IMR-90 (cell line): ENCODE measurements around the gene TMEM63C. TPM values are rescaled to one million over a fixed set of nuclear protein-coding genes. Genes with fewer than 3 reads are reported as not detected.

ENCODE experiments used
- ATAC-seq: fragments of 200-7000 bp; cut with Tn5 transposase; 2 replicates; pipeline ENCODE4 v1.9.1; 2020; ENCODE audit warnings: low read depth, mild to moderate bottlenecking, moderate library complexity
- BruUV-seq: library from RNA; stranded (reverse); fragments of 400-500 nt; replicated peaks from 2 replicates; lab custom pipeline; 2021; lab: Mats Ljungman, UMichigan
- CTCF ChIA-PET: fragments of 300-600 bp; formaldehyde crosslinking; extraction: SDS; loops from one replicate; lab custom pipeline; 2021; ENCODE audit warnings: antibody characterized with exemption; lab: Yijun Ruan, JAX
- POLR2A ChIA-PET: fragments of 300-600 bp; sonication (Branson Sonifier 250); formaldehyde crosslinking; loops from one replicate; lab custom pipeline; 2022; ENCODE audit warnings: antibody characterized with exemption; ENCODE audit not compliant: unreplicated experiment; lab: Charles Lee
- DNase-seq: peaks from one replicate; pipeline ENCODE4 v3.0.0; 2013
- H2AFZ ChIP-seq: replicated peaks from 2 replicates; pipeline ENCODE3; 2013; ENCODE audit warnings: low read length, mild to moderate bottlenecking; ENCODE audit not compliant: poor library complexity
- H2AK5ac ChIP-seq: 2 replicates; pipeline ENCODE4 v1.6.1; 2013; ENCODE audit warnings: low read depth, low read length, inconsistent platforms
- H2AK9ac ChIP-seq: replicated peaks from 2 replicates; pipeline ENCODE3; 2013; ENCODE audit warnings: mild to moderate bottlenecking, low read depth, low read length, moderate library complexity; ENCODE audit not compliant: poor library complexity
- H2BK120ac ChIP-seq: 2 replicates; pipeline ENCODE4 v1.6.1; 2013; ENCODE audit warnings: low read depth, low read length, inconsistent platforms
- H2BK15ac ChIP-seq: 3 replicates; pipeline ENCODE4 v1.6.1; 2013; ENCODE audit warnings: low read depth, low read length, inconsistent platforms
- H2BK20ac ChIP-seq: 2 replicates; pipeline ENCODE4 v1.6.1; 2013; ENCODE audit warnings: low read depth, mild to moderate bottlenecking, inconsistent platforms, low read length, moderate library complexity
- H2BK5ac ChIP-seq: 2 replicates; pipeline ENCODE4 v1.6.1; 2013; ENCODE audit warnings: mild to moderate bottlenecking, low read depth, low read length, inconsistent platforms; ENCODE audit not compliant: poor library complexity, severe bottlenecking
- H3K14ac ChIP-seq: replicated peaks from 2 replicates; pipeline ENCODE4 v1.6.1; 2013; ENCODE audit warnings: low read depth, low read length, inconsistent platforms
- H3K18ac ChIP-seq: 2 replicates; pipeline ENCODE4 v1.6.1; 2013; ENCODE audit warnings: low read depth, low read length, control low read depth
- H3K23ac ChIP-seq: 2 replicates; pipeline ENCODE4 v1.6.1; 2013; ENCODE audit warnings: low read depth, low read length, inconsistent platforms
- H3K27ac ChIP-seq: 2 replicates; pipeline ENCODE4 v1.5.1; 2013; ENCODE audit warnings: mild to moderate bottlenecking, control low read depth, low read length; ENCODE audit not compliant: insufficient read depth
- H3K27me3 ChIP-seq: 2 replicates; pipeline ENCODE4 v1.6.1; 2013; ENCODE audit warnings: low read length; ENCODE audit not compliant: control insufficient read depth, insufficient read depth
- H3K36me3 ChIP-seq: 2 replicates; pipeline ENCODE4 v1.6.1; 2013; ENCODE audit warnings: low read length, mixed read lengths; ENCODE audit not compliant: control insufficient read depth, insufficient read depth
- H3K4ac ChIP-seq: 2 replicates; pipeline ENCODE4 v1.6.1; 2013; ENCODE audit warnings: low read depth, low read length, inconsistent platforms
- H3K4me1 ChIP-seq: 2 replicates; pipeline ENCODE4 v1.6.1; 2013; ENCODE audit warnings: low read length, mixed read lengths; ENCODE audit not compliant: control insufficient read depth, insufficient read depth
- H3K4me2 ChIP-seq: 2 replicates; pipeline ENCODE4 v1.6.1; 2013; ENCODE audit warnings: low read depth, mild to moderate bottlenecking, control low read depth, low read length, moderate library complexity
- H3K4me3 ChIP-seq: 2 replicates; pipeline ENCODE4 v1.5.1; 2013; ENCODE audit warnings: low read depth, mild to moderate bottlenecking, control low read depth, low read length, moderate library complexity; ENCODE audit not compliant: insufficient read depth
- H3K56ac ChIP-seq: 2 replicates; pipeline ENCODE4 v1.6.1; 2013; ENCODE audit warnings: low read length, inconsistent platforms; ENCODE audit not compliant: insufficient read depth; ENCODE audit errors: extremely low read depth
- H3K79me1 ChIP-seq, 2 experiments: 2 replicates each; pipeline ENCODE4 v1.6.1; 2013; ENCODE audit warnings: low read length in 2 of 2, inconsistent platforms in 1 of 2, low read depth in 1 of 2
- H3K9ac ChIP-seq: 2 replicates; pipeline ENCODE4 v1.6.1; 2013; ENCODE audit warnings: low read depth, low read length, control low read depth
- H3K9me1 ChIP-seq: 2 replicates; pipeline ENCODE4 v1.6.1; 2013; ENCODE audit warnings: low read length, inconsistent platforms; ENCODE audit not compliant: insufficient read depth
- H3K9me3 ChIP-seq: 2 replicates; pipeline ENCODE4 v1.6.1; 2013; ENCODE audit warnings: low read length; ENCODE audit not compliant: control insufficient read depth, insufficient read depth
- H4K20me1 ChIP-seq: 2 replicates; pipeline ENCODE4 v1.6.1; 2013; ENCODE audit warnings: low read length, inconsistent platforms; ENCODE audit not compliant: insufficient read depth
- H4K5ac ChIP-seq: 2 replicates; pipeline ENCODE4 v1.6.1; 2013; ENCODE audit warnings: mild to moderate bottlenecking, low read depth, low read length, control low read depth
- H4K8ac ChIP-seq, 2 experiments: 2 replicates each; pipeline ENCODE4 v1.6.1; 2013; ENCODE audit warnings: low read depth in 2 of 2, low read length in 2 of 2, control low read depth in 1 of 2, inconsistent platforms in 1 of 2
- H4K91ac ChIP-seq: 2 replicates; pipeline ENCODE4 v1.6.1; 2013; ENCODE audit warnings: low read depth, low read length, inconsistent platforms; ENCODE audit not compliant: insufficient read depth
- BHLHE40 ChIP-seq: fragments of 150-350 bp; IDR thresholded peaks from 2 replicates; pipeline ENCODE4 v1.6.1; 2016; ENCODE audit warnings: mild to moderate bottlenecking, low read depth, low read length
- CEBPB ChIP-seq: IDR thresholded peaks from 2 replicates; pipeline ENCODE4 v1.6.1; 2012; ENCODE audit warnings: low read depth, low read length, improper control_type of control experiment
- CHD1 ChIP-seq: IDR thresholded peaks from 2 replicates; pipeline ENCODE4 v1.6.1; 2012; ENCODE audit warnings: low read depth, low read length, improper control_type of control experiment
- CTCF ChIP-seq: conservative IDR thresholded peaks from 2 replicates; pipeline ENCODE4 v1.5.1; 2012; ENCODE audit warnings: mild to moderate bottlenecking, low read depth, low read length, improper control_type of control experiment
- FOS ChIP-seq: fragments of 150-350 bp; IDR thresholded peaks from 2 replicates; pipeline ENCODE4 v1.6.1; 2016; ENCODE audit warnings: low read depth, low read length
- MAFK ChIP-seq: IDR thresholded peaks from 2 replicates; pipeline ENCODE4 v1.6.1; 2012; ENCODE audit warnings: low read depth, low read length, improper control_type of control experiment
- MAZ ChIP-seq: IDR thresholded peaks from 2 replicates; pipeline ENCODE4 v1.6.1; 2012; ENCODE audit warnings: low read depth, mild to moderate bottlenecking, low read length, improper control_type of control experiment, moderate library complexity, borderline replicate concordance
- MXI1 ChIP-seq: IDR thresholded peaks from 2 replicates; pipeline ENCODE4 v1.6.1; 2012; ENCODE audit warnings: low read depth, mild to moderate bottlenecking, low read length, moderate library complexity, borderline replicate concordance
- NFE2L2 ChIP-seq: fragments of 150-350 bp; IDR thresholded peaks from 2 replicates; pipeline ENCODE4 v1.6.1; 2016; ENCODE audit warnings: low read depth, mild to moderate bottlenecking, low read length
- POLR2A ChIP-seq: IDR thresholded peaks from 2 replicates; pipeline ENCODE4 v1.6.1; 2012; ENCODE audit warnings: mild to moderate bottlenecking, low read depth, low read length
- RAD21 ChIP-seq: IDR thresholded peaks from 2 replicates; pipeline ENCODE4 v1.6.1; 2012; ENCODE audit warnings: low read length, improper control_type of control experiment
- RCOR1 ChIP-seq: IDR thresholded peaks from 2 replicates; pipeline ENCODE4 v1.6.1; 2012; ENCODE audit warnings: mild to moderate bottlenecking, low read length, improper control_type of control experiment; ENCODE audit not compliant: insufficient replicate concordance
- RFX5 ChIP-seq: IDR thresholded peaks from 2 replicates; pipeline ENCODE4 v1.8.0; 2012; ENCODE audit warnings: low read depth, mild to moderate bottlenecking, low read length, moderate library complexity
- SMC3 ChIP-seq: fragments of 150-350 bp; IDR thresholded peaks from 2 replicates; pipeline ENCODE4 v1.6.1; 2016; ENCODE audit warnings: low read depth, mild to moderate bottlenecking, antibody characterized with exemption, low read length, moderate library complexity
- WGBS, 2 experiments: methylation state at CpG; one replicate each; pipeline versions ENCODE4 v1.1.5 to v1.1.7; 2013; ENCODE audit warnings: missing lambda C conversion rate in 2 of 2; ENCODE audit not compliant: insufficient read length in 1 of 2; ENCODE audit errors: extremely low coverage in 2 of 2; 5-methylcytosine and 5-hydroxymethylcytosine counted together
- dilution Hi-C: fragments of 300-500 bp; cut with HindIII; formaldehyde crosslinking; loops from one replicate; pipeline ENCODE4 v1.14.3; 2018; ENCODE audit warnings: low sequenced_read_pairs; ENCODE audit not compliant: unreplicated experiment
- in situ Hi-C: fragments of 300-500 bp; cut with MboI; formaldehyde crosslinking; loops from 3 replicates; pipeline ENCODE4 v1.14.3; 2019; ENCODE audit warnings: low sequenced_read_pairs, inconsistent platforms, mixed read lengths
- intact Hi-C: fragments of 100-400 bp; cut with micrococcal nuclease; formaldehyde crosslinking; loops from 2 replicates; pipeline ENCODE4 v1.10.0; 2022
- polyA plus RNA-seq, 3 experiments: library from polyadenylated mRNA; depleted of rRNA; stranded (reverse); fragments of >200 nt; gene quantifications; 2 replicates each; pipeline ENCODE4 v1.2.3, GENCODE V29; 2012; ENCODE audit warnings: low replicate concordance in 1 of 3
- total RNA-seq: library from RNA; depleted of rRNA; stranded (reverse); fragments of >200 nt; gene quantifications from 2 replicates; pipeline ENCODE4 v1.2.3, GENCODE V29; 2012
- TF ChIP-seq, protein P1 (sequence below): fragments of 150-350 bp; IDR thresholded peaks from 2 replicates; pipeline ENCODE4 v1.6.1; 2016; ENCODE audit warnings: low read depth, mild to moderate bottlenecking, low read length, moderate library complexity, borderline replicate concordance
- TF ChIP-seq, protein P2 (sequence below): fragments of 150-350 bp; IDR thresholded peaks from 2 replicates; pipeline ENCODE4 v1.6.1; 2017; ENCODE audit warnings: mild to moderate bottlenecking, antibody characterized with exemption, low read length, low read depth

TMEM63C gene
- total and polyA plus RNA-seq, 2 of the 4 experiments (the other 2 are of a cell fraction) = under 0.01 TPM; not detected in 1

GRCh38 chr14:77260631-77261030 is 79.0 kb downstream of the TMEM63C start:
- no peaks in the 10 kb centered on the region for H3K36me3 ChIP-seq
- no peak overlapping the region for H3K9ac ChIP-seq
- no peaks in the 10 kb centered on the region for H3K79me1 ChIP-seq
- no peaks in the 10 kb centered on the region for H3K4me1 ChIP-seq
- peaks cover 36% of the 10 kb centered on the region for H3K27me3 ChIP-seq
- H2AK9ac ChIP-seq = no peak overlapping the region
- H3K4me2 ChIP-seq = no peak overlapping the region
- no peak overlapping the region for H2BK120ac ChIP-seq
- H3K9me3 ChIP-seq = no peaks in the 10 kb centered on the region
- ATAC-seq (no peak), DNase-seq (no peak)
- intact Hi-C loops = no loop called here
- no peak overlapping the region for H2BK5ac ChIP-seq
- H4K20me1 ChIP-seq = no peaks in the 10 kb centered on the region; the same call in 1 of the 2 replicates
- no peak overlapping the region for H3K27ac ChIP-seq
- no peak overlapping the region for H3K4me3 ChIP-seq
- H4K5ac ChIP-seq = no peak overlapping the region
- H2AK5ac ChIP-seq = no peak overlapping the region
- H4K8ac ChIP-seq = no peak overlapping the region
- ChIA-PET CTCF (no interaction called here), POLR2A (no interaction called here)
- H3K9me1 ChIP-seq = 0 out of 2 replicates have a peak, but pooled peaks cover 3% of the 10 kb centered on the region
- H3K23ac ChIP-seq = no peak overlapping the region
- no CpG with 5 or more reads among the region's 10 CpGs for WGBS, 2 experiments
- no peak overlapping the region for H2AFZ ChIP-seq
- H3K56ac ChIP-seq = no peak overlapping the region
- TF ChIP-seq CHD1 (no peak), BHLHE40 (no peak), POLR2A (no peak), SMC3 (no peak), RFX5 (no peak), NFE2L2 (no peak), RCOR1 (no peak), MAFK (no peak), FOS (no peak), MXI1 (no peak), MAZ (no peak), RAD21 (no peak), CEBPB (no peak), CTCF (no peak)
- TF ChIP-seq, protein P1, sequence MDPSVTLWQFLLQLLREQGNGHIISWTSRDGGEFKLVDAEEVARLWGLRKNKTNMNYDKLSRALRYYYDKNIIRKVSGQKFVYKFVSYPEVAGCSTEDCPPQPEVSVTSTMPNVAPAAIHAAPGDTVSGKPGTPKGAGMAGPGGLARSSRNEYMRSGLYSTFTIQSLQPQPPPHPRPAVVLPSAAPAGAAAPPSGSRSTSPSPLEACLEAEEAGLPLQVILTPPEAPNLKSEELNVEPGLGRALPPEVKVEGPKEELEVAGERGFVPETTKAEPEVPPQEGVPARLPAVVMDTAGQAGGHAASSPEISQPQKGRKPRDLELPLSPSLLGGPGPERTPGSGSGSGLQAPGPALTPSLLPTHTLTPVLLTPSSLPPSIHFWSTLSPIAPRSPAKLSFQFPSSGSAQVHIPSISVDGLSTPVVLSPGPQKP = no peak
- TF ChIP-seq, protein P2, sequence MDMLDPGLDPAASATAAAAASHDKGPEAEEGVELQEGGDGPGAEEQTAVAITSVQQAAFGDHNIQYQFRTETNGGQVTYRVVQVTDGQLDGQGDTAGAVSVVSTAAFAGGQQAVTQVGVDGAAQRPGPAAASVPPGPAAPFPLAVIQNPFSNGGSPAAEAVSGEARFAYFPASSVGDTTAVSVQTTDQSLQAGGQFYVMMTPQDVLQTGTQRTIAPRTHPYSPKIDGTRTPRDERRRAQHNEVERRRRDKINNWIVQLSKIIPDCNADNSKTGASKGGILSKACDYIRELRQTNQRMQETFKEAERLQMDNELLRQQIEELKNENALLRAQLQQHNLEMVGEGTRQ = no peak
- in situ Hi-C loops = no loop called here
- H4K91ac ChIP-seq = no peak overlapping the region
- no peak overlapping the region for H3K18ac ChIP-seq
- dilution Hi-C loops = no loop called here
- no peak overlapping the region for H3K4ac ChIP-seq
- no peak overlapping the region for H2BK15ac ChIP-seq
- no peak overlapping the region for H3K14ac ChIP-seq
- H2BK20ac ChIP-seq = no peak overlapping the region
- BruUV-seq = no TSS peak
